WTC11 (cell line): ENCODE data around the gene UBN1.

Experiments
- CTCF ChIP-seq: fragments of 200-600 bp; IDR thresholded peaks from 2 replicates; pipeline ENCODE4 v1.8.0; 2022; ENCODE audit warnings: antibody characterized with exemption
- ETV6 ChIP-seq: sonication (generic); formaldehyde crosslinking; IDR thresholded peaks from 2 replicates; pipeline ENCODE4 v1.8.1; 2022; ENCODE audit warnings: mild to moderate bottlenecking, missing genetic modification reagents
- MXD4 ChIP-seq: fragments of 250-450 bp; sonication (Bioruptor Pico); IDR thresholded peaks from 2 replicates; pipeline ENCODE4 v1.8.0; 2021; ENCODE audit warnings: mild to moderate bottlenecking, moderate library complexity, borderline replicate concordance
- NR1H2 ChIP-seq: sonication (generic); formaldehyde crosslinking; IDR thresholded peaks from 2 replicates; pipeline ENCODE4 v1.9.0; 2021; ENCODE audit warnings: mild to moderate bottlenecking, moderate library complexity, missing genetic modification reagents
- NR3C1 ChIP-seq: sonication (generic); formaldehyde crosslinking; conservative IDR thresholded peaks from 2 replicates; pipeline ENCODE4 v1.8.1; 2023; ENCODE audit warnings: low read depth, mild to moderate bottlenecking, missing genetic modification reagents
- SP1 ChIP-seq: sonication (generic); formaldehyde crosslinking; conservative IDR thresholded peaks from 2 replicates; pipeline ENCODE4 v1.8.1; 2022; ENCODE audit warnings: missing genetic modification reagents
- TCF7 ChIP-seq: sonication (generic); formaldehyde crosslinking; IDR thresholded peaks from 2 replicates; pipeline ENCODE4 v1.8.0; 2022; ENCODE audit warnings: mild to moderate bottlenecking, low read depth, missing genetic modification reagents, moderate library complexity
- ZBTB21 ChIP-seq: sonication (generic); formaldehyde crosslinking; IDR thresholded peaks from 2 replicates; pipeline ENCODE4 v1.8.1; 2023; ENCODE audit warnings: mild to moderate bottlenecking, missing genetic modification reagents, borderline replicate concordance
- ZBTB43 ChIP-seq: sonication (generic); formaldehyde crosslinking; IDR thresholded peaks from 2 replicates; pipeline ENCODE4 v1.8.1; 2023; ENCODE audit warnings: mild to moderate bottlenecking, missing genetic modification reagents
- ZNF121 ChIP-seq: sonication (generic); formaldehyde crosslinking; IDR thresholded peaks from 2 replicates; pipeline ENCODE4 v1.8.0; 2023; ENCODE audit warnings: missing genetic modification reagents
- ZNF232 ChIP-seq: sonication (generic); formaldehyde crosslinking; IDR thresholded peaks from 2 replicates; pipeline ENCODE4 v1.8.0; 2022; ENCODE audit warnings: mild to moderate bottlenecking, missing genetic modification reagents
- TF ChIP-seq, protein P1 (sequence below): sonication (generic); formaldehyde crosslinking; IDR thresholded peaks from 2 replicates; pipeline ENCODE4 v1.8.1; 2023; ENCODE audit warnings: mild to moderate bottlenecking, missing genetic modification reagents, moderate library complexity
- TF ChIP-seq, protein P2 (sequence below): sonication (generic); formaldehyde crosslinking; IDR thresholded peaks from 2 replicates; pipeline ENCODE4 v1.8.0; 2022; ENCODE audit warnings: mild to moderate bottlenecking, missing genetic modification reagents

DNA sequence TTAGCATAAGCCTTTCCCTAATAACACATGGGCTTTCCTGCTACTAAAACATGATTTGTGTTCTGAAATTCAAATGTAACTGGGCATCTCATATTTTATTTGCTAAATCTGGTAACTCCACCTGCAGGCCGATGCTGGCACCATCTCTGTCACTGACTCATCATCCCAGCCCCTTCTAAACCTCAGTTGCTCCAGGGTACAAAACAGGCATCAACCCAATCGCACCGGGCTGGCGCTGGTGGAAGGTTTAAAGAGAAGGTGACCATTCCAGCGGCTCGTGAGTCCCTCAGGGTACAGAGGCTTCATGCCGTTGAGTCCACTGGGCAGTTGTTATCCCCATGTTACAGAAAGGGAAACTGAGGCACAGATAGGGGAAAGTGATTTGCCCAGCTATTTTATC lies 62.5 kb downstream of the UBN1 start:
- TF ChIP-seq NR1H2 (CRISPR knock-in tag) (no peak), MXD4 (CRISPR knock-in tag) (no peak), SP1 (no peak), CTCF (no peak), ZNF121 (CRISPR knock-in tag) (no peak), ZNF232 (CRISPR knock-in tag) (no peak), TCF7 (CRISPR knock-in tag) (no peak), NR3C1 (CRISPR knock-in tag) (no peak), ZBTB21 (CRISPR knock-in tag) (no peak), ZBTB43 (CRISPR knock-in tag) (no peak), ETV6 (CRISPR knock-in tag) (no peak)
- TF ChIP-seq, protein P1, sequence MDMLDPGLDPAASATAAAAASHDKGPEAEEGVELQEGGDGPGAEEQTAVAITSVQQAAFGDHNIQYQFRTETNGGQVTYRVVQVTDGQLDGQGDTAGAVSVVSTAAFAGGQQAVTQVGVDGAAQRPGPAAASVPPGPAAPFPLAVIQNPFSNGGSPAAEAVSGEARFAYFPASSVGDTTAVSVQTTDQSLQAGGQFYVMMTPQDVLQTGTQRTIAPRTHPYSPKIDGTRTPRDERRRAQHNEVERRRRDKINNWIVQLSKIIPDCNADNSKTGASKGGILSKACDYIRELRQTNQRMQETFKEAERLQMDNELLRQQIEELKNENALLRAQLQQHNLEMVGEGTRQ, result no peak
- TF ChIP-seq, protein P2, sequence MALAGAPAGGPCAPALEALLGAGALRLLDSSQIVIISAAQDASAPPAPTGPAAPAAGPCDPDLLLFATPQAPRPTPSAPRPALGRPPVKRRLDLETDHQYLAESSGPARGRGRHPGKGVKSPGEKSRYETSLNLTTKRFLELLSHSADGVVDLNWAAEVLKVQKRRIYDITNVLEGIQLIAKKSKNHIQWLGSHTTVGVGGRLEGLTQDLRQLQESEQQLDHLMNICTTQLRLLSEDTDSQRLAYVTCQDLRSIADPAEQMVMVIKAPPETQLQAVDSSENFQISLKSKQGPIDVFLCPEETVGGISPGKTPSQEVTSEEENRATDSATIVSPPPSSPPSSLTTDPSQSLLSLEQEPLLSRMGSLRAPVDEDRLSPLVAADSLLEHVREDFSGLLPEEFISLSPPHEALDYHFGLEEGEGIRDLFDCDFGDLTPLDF, result no peak
